Stimulated activated CD4-positive, alpha-beta T cell treated with anti-CD3 and anti-CD28 coated beads, TNF-alpha, amount 100 ng/mL, for 48 hours (primary cell): ENCODE results near the gene TEX48.
A peak's percentile ranks its signal among the peaks of the same experiment; 100 is the strongest.

ENCODE experiments used
- DNase-seq, 3 donors: peaks; one replicate each; pipeline ENCODE4 v3.0.0-alpha.2; 2020; ENCODE audit warnings: low read depth in 3 of 3

Gene TEX48

DNA sequence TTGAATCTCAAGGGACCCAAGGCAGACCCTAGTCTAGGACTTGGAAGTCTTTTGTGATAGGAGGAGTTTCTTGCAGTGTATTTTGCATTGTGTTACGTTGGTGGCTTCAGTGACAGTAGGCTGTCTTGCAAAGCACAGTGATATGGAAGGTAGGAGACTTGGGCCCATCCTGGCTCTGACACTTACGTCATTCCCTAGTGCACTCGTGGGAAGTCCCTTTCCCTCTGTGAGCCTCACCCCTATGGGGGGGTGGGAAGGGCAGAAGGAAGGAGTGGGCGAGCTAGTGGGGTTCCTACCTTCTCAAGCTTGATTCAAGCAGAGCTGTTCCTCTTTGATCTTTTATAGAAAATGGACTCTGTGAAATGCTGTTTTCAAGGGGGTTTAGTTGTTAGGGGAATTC lies 15.1 kb downstream of the TEX48 start:
- DNase-seq = no peak

DNA sequence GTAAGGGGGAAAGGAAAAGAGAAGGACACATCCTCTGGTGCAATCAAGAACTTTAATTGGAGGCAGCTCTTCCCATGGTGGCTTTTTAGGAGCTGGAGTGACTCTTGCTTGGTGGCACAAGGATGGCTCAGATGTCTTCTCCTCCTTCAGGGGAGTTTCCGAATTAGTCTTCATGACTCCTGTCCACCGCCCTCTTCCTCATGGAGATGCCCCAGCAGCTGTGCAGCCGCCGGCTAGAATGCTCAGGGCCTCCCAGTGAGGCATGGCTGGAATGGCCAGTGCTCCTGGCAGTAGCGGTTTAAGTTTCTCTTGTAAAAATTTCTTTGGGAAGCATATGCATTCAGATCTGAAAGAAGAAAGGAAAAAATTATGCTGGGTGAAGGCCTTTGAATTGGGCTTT lies 15.6 kb downstream of the TEX48 start:
- DNase-seq = no peak

DNA sequence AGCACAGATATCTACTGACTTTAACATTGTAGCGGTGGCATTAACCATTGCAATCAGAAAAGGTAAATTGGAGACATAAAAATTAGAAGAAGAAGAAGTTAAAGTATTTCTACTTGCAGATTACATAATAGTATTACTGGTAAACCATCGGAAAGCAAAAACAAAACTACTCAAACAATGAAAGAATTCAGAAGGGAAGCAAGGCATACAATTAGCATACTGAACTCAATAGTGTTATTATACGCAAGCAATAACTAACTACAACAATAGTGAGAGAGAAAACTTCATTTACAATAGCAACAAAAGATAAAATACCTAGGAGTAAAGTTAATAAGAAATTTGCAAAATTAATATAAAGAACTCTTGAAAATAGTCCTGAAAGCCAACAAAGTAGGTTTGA lies 17.8 kb downstream of the TEX48 start:
- DNase-seq = no peak

GRCh38 chr9:114662081-114662989 lies 19.7 kb downstream of the TEX48 start:
- peak in 2 of 3 donors; percentile 53 to 70 for DNase-seq

- DNase-seq = no peak
These were observed 24.3 kb downstream of the TEX48 start, which contains the start of gene TEX53 for GRCh38 chr9:114657705-114658104. Gene TEX53, minus strand, starts transcription at chr9:114657805. Its CDS starts 31 bp downstream, at chr9:114657774.

DNA sequence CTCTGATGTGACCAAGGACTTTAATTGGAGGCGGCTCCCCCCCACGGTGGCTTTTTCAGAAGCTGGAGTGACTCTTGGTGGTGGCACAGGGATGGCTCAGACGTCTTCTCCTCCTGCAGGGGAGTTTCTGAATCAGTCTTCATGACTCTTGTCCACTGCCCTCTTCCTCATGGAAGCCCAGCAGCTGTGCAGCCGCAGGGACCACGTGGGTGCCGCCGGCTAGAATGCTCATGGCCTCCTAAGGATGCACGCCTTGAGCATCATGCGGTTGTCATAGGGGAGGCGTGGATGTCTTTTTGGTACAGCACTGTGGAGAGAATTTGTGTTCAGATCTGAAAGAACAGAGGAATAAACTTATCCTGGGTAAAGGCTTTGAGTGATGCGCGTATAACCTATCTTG lies 25.7 kb downstream of the TEX48 start:
- no peak for DNase-seq

- DNase-seq = no peak
These were observed 26.3 kb downstream of the TEX48 start for GRCh38 chr9:114655689-114656088.

DNA sequence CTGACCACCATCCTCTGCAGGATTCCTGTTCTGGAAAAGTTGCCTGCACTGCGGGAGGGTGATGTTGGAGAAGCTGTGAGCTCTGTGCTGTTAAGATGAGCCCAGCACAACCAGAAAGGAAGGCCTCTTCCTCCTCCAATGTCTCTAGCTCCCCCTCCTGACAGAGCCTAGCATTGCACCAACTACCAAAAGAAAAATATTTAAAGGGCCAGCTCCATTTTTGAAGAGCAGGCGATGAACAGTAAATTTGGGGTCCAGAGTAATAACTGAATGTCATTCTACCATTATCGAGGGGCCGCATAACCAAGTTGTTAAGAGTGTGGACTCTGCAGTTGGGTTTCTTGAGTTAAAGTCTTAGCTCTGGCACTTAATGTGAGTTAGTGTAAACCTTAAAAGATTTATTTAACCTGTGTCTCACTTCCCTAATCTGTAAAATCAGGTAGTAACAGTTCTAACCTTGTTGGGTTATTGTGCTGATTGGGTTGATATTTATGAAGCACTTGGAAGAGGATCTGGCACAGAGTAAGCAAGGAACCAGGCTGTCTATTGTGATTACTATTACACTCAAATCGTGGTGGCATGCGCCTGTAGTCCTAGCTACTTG lies 28.3 kb downstream of the TEX48 start:
- peak; percentile 41 to 70 (median 69) for DNase-seq

DNA sequence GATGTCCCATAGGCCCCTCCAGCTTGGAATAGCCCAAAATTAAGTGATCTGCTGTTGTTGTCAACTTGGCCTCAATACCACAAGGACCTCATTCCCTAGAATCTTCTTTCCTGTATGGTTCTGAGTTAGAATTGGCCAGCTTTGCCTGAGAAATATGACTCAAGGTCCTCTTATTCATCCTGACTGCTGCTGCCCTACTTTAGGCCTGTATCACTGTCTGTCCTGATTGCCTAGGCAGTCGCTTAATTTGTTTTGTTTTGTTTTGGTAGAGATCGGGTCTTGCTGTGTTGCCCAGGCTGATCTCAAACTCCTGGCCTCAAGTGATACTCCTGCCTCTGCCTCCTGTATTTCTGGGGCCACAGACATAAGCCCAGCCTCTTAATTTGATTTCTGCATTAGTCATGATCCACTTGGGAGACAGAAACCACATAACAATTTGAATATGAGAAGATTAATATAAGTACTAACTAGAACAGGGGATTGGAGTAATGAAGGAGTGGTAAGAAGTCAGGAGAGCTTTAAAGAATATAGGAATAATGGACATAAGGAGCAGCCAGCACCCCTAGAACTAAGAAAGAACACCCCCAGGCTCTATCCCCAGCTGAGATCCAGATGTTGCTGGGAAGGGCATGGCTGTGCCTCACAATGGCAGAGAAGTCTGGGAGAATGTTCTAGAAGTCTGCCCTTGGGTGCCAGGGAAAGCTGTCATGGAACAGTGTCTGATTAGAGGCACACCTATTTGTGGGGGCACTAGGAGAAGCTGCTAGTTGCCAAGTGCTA lies 29.0 kb downstream of the TEX48 start:
- no peak for DNase-seq

DNA sequence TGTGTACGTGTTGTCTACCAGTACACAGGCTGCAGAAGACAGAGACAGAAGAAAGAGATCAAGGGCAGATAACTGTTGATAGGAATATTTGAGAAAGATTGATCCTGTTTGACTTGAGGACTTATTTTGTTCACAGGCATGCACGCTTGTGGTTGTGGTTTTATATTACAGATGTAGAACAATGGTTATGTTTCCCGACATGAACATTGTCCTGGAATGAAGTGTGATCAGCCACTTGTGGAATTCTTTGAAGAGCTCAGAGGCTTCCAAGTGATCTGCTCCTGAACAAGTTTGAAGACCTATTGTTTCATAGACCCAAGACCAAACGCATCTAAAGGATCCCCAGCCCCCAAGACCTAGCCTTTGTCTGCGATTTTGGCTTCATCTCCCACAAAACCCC lies 38.1 kb downstream of the TEX48 start:
- DNase-seq = no peak

DNA sequence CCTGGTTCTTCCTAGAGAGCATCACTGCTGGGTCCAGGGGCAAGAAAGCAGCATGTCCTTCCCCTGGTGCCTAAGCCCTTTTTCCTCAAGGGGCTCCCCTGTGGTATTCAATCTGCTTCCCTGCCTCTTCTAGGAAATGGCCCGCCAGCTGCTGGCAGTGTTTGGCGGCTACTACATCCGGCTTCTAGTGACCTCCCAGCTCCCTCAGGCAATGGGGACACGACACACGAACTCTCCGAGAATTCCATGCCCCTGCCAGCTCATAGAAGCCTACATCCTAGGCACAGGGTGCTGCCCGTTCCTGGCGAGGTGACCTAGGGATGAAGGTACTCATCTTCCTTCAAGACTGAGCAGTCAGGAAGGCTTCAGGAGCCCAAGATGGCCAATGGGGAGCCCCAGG lies 39.0 kb downstream of the TEX48 start:
- DNase-seq = no peak

DNA sequence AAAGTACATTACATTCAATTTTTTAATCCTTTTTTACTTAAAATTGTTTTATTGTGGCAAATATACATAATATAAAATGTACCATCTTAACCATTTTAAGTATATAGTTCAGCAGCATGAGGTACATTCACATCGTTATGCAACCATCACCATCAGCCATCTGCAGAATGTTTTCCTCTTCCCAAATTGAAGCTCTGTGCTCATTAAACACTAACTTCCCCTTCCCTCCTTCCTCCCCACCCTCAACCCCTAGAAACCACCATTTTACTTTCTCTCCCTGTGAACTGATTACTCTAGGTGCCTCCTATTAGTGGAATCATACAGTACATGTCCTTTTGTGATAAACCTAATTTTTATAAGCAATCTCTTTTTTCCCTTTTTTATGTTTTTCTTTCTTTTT lies 40.0 kb downstream of the TEX48 start:
- DNase-seq = no peak

DNA sequence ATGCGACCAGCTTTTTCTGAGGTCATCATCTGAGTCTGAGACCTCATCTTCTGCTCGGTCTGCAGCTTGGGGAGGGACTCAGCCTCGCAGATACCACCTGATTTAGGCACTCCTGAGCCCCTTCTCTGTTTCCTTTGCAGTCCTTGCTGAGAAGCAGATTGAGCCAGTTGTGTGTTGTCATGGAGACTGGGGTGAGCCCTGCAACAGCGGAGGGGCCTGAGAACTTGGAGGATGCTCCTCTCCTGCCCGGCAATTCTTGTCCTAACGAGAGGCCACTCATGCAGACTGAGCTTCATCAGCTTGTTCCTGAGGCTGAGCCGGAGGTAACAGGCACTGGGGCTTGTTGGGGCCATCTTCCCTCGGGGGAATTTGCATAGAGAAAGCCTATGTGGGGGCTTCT lies 43.6 kb downstream of the TEX48 start:
- DNase-seq = no peak

GRCh38 chr9:114634387-114634786 lies 47.6 kb downstream of the TEX48 start:
- no peak for DNase-seq

GRCh38 chr9:114633438-114634089 lies 48.4 kb downstream of the TEX48 start:
- DNase-seq = no peak

DNA sequence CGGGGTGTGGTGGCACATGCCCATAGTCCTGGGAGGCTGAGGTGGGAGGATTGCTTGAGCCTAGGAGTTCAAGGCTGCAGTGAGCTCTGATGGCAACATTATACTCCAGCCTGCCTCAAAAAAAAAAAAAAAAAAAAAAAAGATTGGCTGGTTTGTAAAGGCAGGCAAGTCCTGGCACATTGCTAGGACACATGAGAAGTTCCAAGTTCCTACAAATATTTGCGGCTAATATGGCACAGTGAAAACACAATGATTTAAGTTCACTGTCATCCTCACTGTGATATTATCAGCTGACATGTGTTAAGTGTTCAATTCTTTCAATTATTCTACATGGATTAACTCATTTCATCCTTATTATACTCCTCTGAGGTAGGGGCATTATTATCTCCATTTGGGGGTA lies 50.8 kb downstream of the TEX48 start:
- DNase-seq = no peak

DNA sequence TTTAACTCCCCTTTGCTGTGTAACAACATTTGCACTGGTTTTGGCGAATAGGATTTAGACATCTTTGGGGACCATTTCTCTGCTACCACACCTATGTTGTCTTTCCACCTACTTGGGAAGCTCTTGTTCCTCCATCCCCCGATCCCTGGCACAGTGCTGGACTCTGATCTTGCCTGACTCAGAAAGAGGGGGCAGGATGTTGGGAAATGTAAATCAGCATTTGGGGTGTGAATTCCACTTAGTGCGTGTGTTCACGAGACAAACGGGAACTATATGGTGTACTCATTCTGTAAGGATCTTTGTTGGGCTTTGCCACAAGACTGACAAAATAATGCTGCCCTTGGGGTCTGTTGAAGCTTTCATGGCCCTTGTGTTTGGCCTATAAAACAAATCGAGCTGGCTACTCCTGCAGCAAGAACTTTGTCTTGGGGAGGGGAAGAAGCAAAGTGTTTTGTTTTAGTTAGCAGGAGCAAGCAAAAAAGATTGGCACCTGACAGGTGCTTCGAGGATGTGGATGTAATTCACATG lies 52.4 kb downstream of the TEX48 start:
- no peak for DNase-seq

GRCh38 chr9:114627553-114627952 lies 54.4 kb downstream of the TEX48 start:
- DNase-seq = no peak

DNA sequence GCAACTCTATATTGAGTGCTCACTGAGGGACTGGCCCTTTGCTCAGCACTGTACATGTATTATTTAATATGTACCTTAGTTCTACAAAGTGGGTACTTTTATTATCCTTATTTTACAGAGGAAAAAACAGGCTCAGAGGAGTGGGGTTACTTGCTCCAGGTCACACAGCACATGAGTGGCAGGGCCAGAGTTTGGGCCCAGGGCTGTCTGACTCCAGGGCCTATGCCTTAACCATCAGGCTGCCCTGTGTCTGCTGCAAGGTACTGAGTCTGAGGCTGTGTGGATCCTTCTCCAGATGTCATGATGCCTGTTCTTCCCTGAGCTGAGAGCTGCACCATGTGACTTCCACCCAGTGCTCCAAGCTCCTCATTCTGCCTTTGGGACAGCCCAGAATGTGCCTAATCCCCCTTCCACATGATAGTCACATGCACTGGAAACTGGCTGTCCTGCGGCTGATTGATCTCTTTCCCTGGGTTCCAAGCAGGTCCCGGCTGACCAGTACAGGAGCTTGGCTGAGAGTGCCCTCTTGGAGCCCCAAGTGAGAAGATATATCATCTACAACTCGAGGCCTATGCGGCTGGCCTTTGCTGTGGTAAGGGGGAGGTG lies 55.5 kb downstream of the TEX48 start:
- DNase-seq = no peak

GRCh38 chr9:114624677-114625076 lies 57.3 kb downstream of the TEX48 start:
- DNase-seq = no peak

DNA sequence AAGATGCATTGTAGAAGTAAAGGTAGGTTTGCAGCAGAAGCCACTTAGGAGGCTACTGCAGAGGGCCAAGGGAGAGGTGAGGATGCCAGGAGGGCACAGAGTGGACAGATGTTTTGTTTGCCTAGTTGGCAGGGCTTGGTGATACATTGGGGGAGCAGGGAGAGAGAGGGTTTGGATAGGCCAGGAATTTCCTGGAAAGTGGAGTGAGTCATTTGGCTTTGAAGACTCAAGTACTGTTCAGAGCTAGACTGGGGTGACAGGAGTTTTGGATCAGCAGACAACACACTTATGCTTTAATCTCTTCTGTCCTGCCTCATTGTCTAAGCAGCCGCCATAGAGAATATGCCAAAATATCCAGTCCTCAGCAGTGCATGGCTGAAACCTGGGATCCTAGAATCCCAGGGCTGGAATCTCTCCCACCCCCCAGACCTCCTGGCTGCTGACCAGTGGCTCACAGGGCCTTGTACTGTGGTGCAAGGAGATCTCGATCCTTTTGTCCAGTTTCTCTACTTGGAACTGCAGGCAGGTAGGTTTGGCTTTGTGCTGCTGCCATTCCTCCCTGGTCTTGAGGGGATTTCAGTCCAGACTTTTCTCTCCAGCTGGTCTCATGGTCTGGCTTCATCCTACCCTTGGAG lies 59.9 kb downstream of the TEX48 start:
- DNase-seq = no peak
